GM19193 (cell line): ENCODE measurements around the gene AKAP12.

Experiments used
- POLR2A ChIP-seq: IDR thresholded peaks from 4 replicates; pipeline ENCODE4 v1.6.1; 2011; ENCODE audit not compliant: insufficient read depth, insufficient read length; ENCODE audit errors: extremely low read depth

AKAP12 gene

GRCh38 chr6:151224076-151224475 lies 15.7 kb upstream of the AKAP12 start:
- TF ChIP-seq POLR2A, result no peak

DNA sequence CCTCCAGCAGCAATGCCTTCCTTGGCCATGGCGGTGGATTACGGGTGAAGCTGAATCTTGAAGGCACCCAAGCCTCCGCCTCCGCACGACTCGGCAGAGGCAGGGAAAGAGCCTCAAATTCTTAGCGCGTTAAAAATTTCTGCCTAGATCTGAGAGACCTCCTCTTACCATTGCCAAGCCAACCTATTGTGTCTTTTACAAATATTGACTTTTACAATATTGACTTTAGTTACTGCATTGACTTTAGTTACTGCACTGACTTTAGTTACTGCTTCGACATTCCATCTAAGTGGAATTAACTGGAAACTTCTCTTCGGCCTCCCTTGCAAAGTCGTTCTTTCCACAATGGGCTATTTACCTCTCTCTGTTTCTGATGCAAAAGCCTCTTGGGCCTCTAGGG lies 13.8 kb upstream of the AKAP12 start:
- TF ChIP-seq POLR2A, result no peak

GRCh38 chr6:151228788-151229400 lies 10.9 kb upstream of the AKAP12 start:
- no peak for TF ChIP-seq POLR2A

GRCh38 chr6:151229401-151230276 lies 10.1 kb upstream of the AKAP12 start:
- TF ChIP-seq POLR2A, result no peak

DNA sequence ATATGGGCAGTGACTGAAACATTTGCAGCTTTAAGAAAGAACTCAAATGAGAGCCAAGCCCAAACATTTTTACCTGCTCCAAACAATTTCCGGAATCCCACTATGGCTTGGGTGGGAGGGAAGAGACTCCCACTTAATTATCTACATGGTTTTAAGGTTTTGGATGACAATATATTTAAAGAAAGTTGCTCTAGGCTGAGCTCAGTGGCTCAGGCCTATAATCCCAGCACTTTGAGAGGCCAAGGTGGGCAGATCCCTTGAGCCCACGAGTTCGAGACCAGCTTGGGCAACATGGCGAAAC lies 9.5 kb upstream of the AKAP12 start:
- TF ChIP-seq POLR2A, result no peak

DNA sequence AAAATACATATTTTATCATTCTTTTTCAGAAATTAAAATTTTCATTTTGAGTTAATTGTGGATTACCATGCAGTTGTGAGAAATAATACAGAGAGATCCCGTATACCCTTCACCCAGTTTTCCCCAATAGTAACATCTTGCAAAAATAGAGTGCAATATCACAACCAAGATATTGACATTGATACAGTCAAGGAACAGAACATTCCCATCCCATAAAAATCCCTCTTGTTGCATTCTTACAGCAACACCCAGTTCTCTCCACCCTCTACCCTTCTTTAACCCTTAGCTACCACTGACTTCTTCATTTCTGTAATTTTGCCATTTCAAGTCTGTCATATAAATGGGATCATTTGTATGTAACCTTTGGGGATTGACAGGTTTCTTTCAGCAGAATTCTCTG lies 6.9 kb upstream of the AKAP12 start:
- TF ChIP-seq POLR2A, result no peak

DNA sequence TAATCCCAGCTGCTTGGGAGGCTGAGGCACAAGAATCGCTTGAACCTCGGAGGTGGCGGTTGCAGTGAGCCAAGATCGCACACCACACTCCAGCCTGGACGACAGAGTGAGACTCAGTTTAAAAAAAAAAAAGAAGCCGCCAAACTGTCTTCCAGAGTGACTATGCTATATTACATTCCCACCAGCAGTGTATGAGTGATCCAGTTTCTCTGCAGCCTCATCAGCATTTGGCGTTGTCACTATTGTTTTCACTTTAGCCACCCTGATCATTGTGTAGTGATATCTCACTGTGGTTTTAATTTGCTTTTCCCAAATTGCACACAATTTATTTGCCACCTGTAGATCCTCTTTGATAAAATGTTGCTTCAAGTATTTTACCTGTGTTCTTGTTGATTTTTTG lies 6.0 kb upstream of the AKAP12 start:
- TF ChIP-seq POLR2A, result no peak

DNA sequence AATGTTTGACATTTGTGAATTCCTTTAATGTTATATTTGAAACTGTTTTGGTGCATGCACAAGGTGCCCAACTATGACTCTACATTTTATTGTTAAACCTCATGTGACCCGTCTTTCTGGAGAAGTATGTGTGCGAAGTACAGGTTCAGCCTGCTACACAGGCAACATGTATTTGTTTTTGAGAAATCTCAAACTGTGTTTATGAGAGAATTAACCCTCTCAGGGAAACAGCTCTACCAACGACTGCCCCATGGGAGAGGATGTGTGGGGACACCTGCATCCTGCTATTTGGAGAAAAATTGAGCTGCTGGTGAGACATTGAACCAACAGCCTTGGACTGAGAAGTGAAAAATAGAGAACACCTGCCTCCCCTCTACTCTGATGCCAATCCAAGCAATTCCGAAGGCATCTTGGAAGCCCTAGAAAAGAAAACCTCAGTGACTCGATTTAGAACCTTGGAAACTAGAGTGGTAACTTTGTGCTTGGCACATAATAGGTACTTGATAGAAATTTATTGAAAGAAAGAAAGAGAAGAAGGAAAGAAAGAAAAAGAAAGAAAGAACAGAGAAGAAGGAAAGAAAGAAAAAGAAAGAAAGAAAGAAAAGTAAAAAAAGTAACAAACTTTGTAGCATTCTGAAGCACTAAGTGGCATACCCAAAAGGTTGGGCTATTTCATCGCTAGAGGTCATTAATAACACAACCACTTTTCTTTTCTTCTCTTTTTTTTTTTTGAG lies 2.9 kb upstream of the AKAP12 start:
- no peak for TF ChIP-seq POLR2A

DNA sequence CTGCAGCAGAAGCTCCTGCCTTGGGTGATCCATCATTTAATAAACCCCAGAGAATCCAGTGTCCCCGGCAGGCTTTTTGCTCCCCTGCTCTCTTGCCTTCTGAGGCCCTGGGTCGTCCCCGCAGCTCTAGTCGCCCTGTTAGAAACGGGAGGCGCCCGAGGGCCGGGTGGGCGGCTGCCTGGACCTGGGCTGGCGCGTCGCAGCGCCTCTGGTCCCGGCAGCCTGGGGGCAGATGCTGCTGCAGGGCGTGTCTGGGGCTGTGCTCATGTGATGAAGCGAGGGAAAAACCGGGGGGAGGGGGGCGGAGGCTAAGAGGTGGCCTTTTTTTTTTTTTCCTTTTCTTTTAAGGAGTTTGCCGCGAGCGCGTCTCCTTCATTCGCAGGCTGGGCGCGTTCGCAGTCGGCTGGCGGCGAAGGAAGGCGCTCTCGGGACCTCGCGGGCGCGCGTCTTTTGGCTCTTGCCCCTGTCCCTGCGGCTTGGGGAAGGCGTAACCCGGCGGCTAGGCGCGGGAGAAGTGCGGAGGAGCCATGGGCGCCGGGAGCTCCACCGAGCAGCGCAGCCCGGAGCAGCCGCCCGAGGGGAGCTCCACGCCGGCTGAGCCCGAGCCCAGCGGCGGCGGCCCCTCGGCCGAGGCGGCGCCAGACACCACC lies 394 bp downstream of the AKAP12 start:
- no peak for TF ChIP-seq POLR2A

GRCh38 chr6:151240791-151241642 lies 1.2 kb downstream of the AKAP12 start:
- TF ChIP-seq POLR2A, result no peak

- TF ChIP-seq POLR2A, result no peak
These were observed 2.1 kb downstream of the AKAP12 start for GRCh38 chr6:151241853-151242252.

- TF ChIP-seq POLR2A, result no peak
These were observed 2.7 kb downstream of the AKAP12 start for GRCh38 chr6:151242420-151242861.

- no peak for TF ChIP-seq POLR2A
These were observed 3.7 kb downstream of the AKAP12 start for GRCh38 chr6:151243481-151243880.

GRCh38 chr6:151247490-151247889 lies 7.7 kb downstream of the AKAP12 start:
- TF ChIP-seq POLR2A, result no peak
